Tongue (tissue), 2 donors: ENCODE results near the gene PDZK1IP1. TPM values are rescaled to one million over a fixed set of nuclear protein-coding genes. Genes with fewer than 3 reads are reported as not detected.
A peak's percentile ranks its signal among the peaks of the same experiment; 100 is the strongest.
"Not testable (repeated sequence)": the region's sequence is repeated elsewhere in the genome, so short reads cannot be mapped to it uniquely, and the experiment has no call there.

Experiments
- DNase-seq: peaks from one replicate; pipeline ENCODE4 v3.0.0-alpha.2; 2015
- total RNA-seq: library from RNA; depleted of rRNA; stranded (reverse); fragments of >200 nt; gene quantifications from one replicate; pipeline ENCODE4 v1.2.3, GENCODE V29; 2014

Gene PDZK1IP1
- total RNA-seq, 1 donor from 2014 or later: 2.1 TPM

GRCh38 chr1:47181095-47181954 is 8.5 kb downstream of the PDZK1IP1 start:
- DNase-seq: peak; percentile 21

DNA sequence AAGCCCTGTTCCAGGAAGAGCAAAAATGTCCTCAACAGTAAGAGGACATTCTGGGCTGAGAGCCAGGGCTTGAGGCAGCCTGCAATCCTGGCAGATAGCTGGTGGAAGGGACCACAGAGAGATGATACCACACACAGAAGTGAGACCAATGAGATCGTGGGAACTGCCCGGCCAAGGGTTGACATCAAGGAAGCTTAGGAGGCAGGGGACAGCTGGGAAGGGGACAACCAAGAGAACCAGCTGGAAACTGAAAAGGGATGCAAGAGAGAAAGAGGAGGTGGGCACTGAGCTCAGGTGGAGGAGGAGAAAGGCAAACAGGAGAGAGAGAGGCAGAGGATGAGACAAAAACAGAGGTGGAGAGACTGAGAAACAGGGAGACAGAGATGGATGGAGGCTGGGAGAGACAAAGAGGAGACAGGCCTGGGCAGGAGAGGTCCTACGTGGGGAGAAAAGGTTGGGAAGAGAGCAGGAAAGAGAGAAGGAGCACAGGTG is 9.2 kb downstream of the PDZK1IP1 start:
- DNase-seq: no peak

- DNase-seq: no peak
Observed at GRCh38 chr1:47179988-47180563, 9.8 kb downstream of the PDZK1IP1 start.

- DNase-seq: peak; percentile 97
Observed at GRCh38 chr1:47179017-47179987, 10.5 kb downstream of the PDZK1IP1 start.

- DNase-seq: no peak
Observed at GRCh38 chr1:47178654-47179016, 11.2 kb downstream of the PDZK1IP1 start.

GRCh38 chr1:47178020-47178419 is 11.8 kb downstream of the PDZK1IP1 start:
- no peak for DNase-seq

DNA sequence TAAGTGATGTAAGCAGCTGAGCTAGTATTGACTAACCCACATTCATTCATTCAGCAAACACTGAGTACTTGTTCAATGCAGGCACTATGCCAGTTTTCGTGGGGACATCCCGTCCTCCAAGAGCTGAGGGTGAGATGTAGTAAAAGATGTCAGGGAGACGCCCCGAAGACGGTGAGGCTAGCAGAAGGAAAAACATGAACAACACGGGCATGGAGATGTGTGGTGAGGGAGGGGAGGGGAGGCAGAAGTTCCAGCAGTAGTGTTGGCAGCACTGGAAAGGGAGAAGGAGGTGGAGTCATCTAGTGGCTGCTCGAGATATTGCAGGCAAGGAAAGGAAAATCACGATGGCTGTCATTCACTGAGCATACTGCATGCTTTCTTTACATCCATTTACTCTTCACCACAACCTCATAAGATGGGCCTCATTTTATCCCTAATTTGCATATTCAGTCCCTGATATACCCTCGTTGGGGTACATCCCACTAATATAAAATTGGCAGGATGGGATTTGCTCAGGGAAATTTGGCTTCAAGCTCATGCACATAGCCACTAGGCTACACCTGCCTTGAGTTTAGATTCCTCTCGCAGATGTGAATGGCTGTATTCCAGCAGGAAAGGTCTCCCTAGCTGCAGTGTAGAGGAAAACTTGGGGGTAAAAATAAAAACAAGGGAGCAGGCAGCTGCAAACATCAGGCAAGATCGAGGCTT is 14.5 kb downstream of the PDZK1IP1 start:
- peak; percentile 71 for DNase-seq

GRCh38 chr1:47174656-47175020 is 15.2 kb downstream of the PDZK1IP1 start:
- DNase-seq: no peak

DNA sequence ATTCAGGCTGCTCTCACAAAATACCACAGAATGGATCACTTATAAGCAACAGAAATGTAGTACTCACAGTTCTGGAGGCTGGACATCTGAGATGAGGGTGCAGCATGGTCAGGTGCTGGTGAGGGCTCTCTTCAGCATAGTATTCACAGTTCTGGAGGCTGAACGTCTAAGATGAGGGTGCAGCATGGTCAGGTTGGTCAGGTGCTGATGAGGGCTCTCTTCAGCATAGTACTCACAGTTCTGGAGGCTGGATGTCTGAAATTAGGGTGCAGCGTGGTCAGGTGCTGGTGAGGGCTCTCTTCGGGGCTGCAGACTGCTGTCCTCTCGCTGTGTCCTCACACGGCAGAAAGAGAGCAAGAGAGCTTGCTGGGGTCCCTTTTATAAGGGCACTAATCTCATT is 17.1 kb downstream of the PDZK1IP1 start:
- no peak for DNase-seq

- no peak for DNase-seq
Observed at GRCh38 chr1:47164552-47164951, 25.3 kb downstream of the PDZK1IP1 start.

DNA sequence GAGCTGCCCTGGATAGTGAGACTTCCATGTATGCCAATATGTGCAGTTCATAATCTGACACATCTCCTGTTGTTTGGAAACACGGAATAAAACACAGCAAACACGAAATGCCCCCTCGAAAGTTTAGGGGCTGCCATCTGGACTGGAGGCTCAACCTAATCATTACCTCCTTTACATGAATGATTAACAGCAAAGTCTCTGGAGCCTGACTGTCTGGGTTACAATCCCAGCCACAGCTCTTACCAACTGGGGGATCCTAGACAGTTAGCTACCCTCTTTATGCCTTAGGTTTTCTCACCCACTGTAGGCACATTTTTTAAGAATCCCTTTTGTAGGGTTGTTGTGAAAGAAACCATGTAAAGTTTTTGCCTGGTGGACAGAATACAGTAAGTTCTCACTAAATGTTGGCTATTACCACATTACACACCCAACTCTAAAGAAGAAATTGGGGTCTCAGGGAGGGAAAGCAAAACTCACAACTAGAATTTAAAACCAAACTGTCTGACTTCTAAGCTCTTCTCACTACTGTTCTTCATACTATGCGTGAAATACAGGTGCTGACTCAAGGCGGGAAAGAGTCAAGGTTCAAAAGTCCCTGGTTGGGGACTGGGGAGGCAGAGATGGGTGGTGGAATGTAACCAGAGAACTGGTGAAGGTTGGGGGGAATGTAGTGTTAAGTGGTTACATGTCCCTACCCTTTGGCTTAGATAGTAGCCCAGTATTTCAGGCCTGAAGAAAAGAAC is 28.4 kb downstream of the PDZK1IP1 start:
- DNase-seq: no peak

DNA sequence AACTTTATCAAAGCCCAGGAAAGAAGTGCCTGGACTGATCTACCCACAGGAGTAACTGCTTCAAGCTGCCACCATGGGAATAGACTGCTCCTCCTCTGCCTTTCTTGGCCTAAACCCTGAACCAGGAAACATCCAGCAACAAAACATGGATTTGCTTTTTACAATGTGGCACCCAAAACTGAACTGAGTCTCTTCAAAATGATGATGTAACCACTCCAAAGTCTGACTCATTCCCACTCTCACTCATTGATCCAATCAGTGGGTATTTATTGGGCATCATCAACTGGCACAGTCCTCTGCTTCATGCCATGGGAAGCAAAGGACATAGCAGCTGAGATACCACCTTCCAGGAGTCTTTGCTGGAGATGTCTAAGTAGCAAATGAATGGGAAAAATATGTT is 29.1 kb downstream of the PDZK1IP1 start:
- no peak for DNase-seq

DNA sequence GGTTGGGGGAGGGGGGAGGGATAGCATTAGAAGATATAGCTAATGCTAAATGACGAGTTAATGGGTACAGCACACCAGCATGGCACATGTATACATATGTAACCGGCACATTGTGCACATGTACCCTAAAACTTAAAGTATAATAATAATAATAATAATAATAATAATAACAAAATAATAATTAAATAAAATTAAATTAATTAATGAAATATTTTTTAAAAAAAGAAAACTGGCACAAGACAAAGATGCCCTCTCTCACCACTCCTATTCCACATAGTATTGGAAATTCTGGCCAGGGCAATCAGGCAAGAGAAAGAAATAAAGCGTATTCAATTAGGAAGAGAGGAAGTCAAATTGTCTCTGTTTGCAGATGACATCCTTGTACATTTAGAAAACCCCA is 31.9 kb downstream of the PDZK1IP1 start:
- DNase-seq: not testable (repeated sequence)

GRCh38 chr1:47156457-47156856 is 33.4 kb downstream of the PDZK1IP1 start:
- not testable (repeated sequence) for DNase-seq

DNA sequence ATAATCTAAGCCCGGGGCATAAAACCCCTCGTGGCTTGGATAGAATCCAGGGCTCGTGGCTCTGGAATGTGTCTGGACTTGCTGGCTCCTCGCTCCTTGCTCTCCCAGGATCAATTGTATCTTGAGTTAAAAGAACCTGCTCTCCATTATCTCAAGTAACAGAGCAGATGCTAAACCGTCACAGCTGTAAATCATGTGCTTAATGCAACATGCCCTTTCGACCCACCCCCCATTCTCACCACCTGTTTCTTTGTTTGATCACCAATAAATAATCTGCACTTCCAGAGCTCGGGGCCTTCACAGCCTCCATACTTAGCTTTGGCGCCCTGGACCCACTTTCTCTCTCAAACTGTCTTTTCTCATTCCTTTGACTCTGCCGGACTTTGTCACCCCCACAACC is 40.7 kb downstream of the PDZK1IP1 start:
- DNase-seq: not testable (repeated sequence)

- no peak for DNase-seq
Observed at GRCh38 chr1:47147047-47147785, 42.6 kb downstream of the PDZK1IP1 start.

- DNase-seq: not testable (repeated sequence)
Observed at GRCh38 chr1:47146495-47146894, 43.3 kb downstream of the PDZK1IP1 start.

DNA sequence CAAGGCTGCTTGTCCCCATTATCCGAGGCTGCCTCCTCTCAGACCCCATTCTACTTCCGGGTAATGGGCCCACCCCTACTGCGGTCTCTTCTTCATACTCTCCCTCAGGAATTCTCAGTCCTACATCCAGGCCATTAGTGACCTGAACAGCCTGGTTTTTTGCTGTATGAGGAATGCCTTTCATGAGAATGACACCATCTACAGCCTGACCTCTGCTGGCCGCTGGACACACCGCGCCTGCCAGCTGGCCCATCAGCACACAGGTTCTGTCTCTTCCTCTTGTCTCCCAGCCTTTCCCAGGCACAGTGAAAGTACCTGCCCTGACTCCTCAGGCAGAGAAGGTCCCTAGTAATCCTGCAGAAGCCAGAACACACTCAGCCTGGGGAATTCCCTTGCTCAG is 46.2 kb downstream of the PDZK1IP1 start:
- not testable (repeated sequence) for DNase-seq

DNA sequence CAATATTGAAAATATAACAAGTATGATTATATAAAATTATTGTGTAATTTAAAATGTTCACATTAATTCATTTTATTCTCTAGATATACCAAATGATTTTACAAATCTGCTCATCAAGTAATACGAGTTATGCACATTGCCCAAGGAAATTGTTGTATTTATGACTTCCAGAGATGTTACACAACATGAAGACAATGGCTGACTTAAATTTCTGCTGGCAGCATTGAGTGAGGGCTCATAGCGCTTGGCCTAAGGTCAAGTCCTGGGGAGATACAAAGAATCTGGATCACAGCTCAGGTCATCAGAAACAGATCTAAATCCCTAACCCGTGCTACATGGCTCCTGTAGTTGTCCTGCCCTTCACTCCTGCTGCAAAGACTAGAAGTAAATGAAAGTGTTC is 49.5 kb downstream of the PDZK1IP1 start:
- not testable (repeated sequence) for DNase-seq

DNA sequence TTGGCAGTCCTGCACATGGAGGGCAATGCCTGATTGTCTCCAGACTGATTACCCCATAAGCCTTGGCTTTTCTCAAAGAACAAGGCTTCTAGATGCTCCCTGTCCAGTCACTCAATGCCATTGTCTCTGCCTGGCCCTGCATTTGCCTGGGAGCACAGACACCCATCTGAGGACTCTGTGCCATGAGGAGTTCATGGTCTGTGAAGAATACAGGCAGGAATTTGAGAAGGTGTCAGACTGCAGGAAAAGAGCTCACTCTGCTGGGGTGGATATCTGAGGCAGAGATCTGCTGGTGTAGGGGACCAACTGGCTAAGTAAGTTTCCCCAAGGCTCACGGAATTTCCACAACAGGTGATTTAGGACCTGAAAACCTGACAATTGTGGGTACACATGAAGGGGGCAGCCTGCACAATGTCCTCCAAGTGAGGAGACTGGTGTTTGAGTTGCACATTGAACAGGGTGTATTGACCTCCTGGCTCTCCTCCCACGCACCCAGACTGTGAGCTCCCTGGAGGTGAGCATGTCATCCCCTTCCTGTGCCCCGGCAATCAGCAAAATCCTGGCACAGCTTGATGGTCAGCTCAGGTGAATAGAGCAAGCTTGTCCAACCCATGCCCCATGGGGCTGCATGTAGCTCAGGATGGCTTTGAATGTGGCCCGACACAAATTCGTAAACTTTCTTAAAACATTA is 51.8 kb downstream of the PDZK1IP1 start:
- DNase-seq: no peak
